ENCODE data around the gene NUP37.
"Not testable (repeated sequence)": the region's sequence is repeated elsewhere in the genome, so short reads cannot be mapped to it uniquely, and the experiment has no call there.

DNA sequence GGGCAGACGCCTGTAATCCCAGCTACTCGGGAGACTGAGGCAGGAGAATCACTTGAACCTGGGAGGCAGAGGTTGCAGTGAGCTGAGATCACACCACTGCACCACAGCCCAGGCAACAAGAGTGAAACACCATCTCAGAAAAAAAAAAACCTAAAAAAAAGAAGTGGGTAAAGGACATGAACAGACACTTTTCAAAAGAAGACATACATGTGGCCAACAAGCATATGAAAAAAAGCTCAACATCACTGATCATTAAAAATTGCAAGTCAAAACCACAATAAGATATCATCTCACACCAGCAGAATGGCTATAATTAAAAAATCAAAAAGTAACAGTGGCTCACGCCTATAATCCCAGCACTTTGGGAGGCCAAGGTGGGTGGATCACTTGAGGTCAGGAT lies 10.8 kb upstream of the NUP37 start:
- TF ChIP-seq, protein P1, sequence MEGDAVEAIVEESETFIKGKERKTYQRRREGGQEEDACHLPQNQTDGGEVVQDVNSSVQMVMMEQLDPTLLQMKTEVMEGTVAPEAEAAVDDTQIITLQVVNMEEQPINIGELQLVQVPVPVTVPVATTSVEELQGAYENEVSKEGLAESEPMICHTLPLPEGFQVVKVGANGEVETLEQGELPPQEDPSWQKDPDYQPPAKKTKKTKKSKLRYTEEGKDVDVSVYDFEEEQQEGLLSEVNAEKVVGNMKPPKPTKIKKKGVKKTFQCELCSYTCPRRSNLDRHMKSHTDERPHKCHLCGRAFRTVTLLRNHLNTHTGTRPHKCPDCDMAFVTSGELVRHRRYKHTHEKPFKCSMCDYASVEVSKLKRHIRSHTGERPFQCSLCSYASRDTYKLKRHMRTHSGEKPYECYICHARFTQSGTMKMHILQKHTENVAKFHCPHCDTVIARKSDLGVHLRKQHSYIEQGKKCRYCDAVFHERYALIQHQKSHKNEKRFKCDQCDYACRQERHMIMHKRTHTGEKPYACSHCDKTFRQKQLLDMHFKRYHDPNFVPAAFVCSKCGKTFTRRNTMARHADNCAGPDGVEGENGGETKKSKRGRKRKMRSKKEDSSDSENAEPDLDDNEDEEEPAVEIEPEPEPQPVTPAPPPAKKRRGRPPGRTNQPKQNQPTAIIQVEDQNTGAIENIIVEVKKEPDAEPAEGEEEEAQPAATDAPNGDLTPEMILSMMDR (IDR thresholded peaks at IDR 0.05), result not testable (repeated sequence)
- TF ChIP-seq ZFX (IDR thresholded peaks at IDR 0.05; ENCODE audit: borderline replicate concordance), result not testable (repeated sequence)

Measured in 22Rv1 (cell line).